Sigmoid colon (tissue), 7 donors: Measurements from ENCODE around the gene ADCY1. TPM values are rescaled to one million over a fixed set of nuclear protein-coding genes. Genes with fewer than 3 reads are reported as not detected.
A peak's percentile ranks its signal among the peaks of the same experiment; 100 is the strongest.

Experiments used
- DNase-seq: peaks from one replicate; pipeline ENCODE4 v3.0.0-alpha.2; 2019
- H3K27ac ChIP-seq, 4 donors: fragments of 200-600 bp; sonication (generic); one replicate each; pipeline ENCODE4 v1.5.1; 2016 to 2019; ENCODE audit warnings: mild to moderate bottlenecking in 1 of 4
- H3K27me3 ChIP-seq, 3 donors: fragments of 200-600 bp; sonication (generic); one replicate each; pipeline ENCODE4 v1.5.1; 2019; ENCODE audit warnings: mild to moderate bottlenecking in 1 of 3
- H3K36me3 ChIP-seq, 4 donors: fragments of 200-600 bp; sonication (generic); one replicate each; pipeline ENCODE4 v1.5.1; 2016 to 2019
- H3K4me1 ChIP-seq, 4 donors: fragments of 200-600 bp; sonication (generic); one replicate each; pipeline ENCODE4 v1.5.1; 2017 to 2019
- H3K4me3 ChIP-seq, 4 donors: fragments of 200-600 bp; sonication (generic); one replicate each; pipeline ENCODE4 v1.5.1; 2017 to 2019; ENCODE audit warnings: mild to moderate bottlenecking in 2 of 4, moderate library complexity in 1 of 4
- H3K9me3 ChIP-seq, 4 donors: fragments of 200-600 bp in 3 of 4; sonication (generic) in 3 of 4; one replicate each; pipeline versions ENCODE4 v1.5.1 to v1.6.1; 2013 to 2019
- EP300 ChIP-seq, 4 donors: sonication (generic); formaldehyde crosslinking; IDR thresholded peaks; one replicate each; pipeline ENCODE4 v1.6.1; 2017; ENCODE audit warnings: antibody characterized with exemption in 4 of 4
- POLR2A ChIP-seq, 2 donors: fragments of 450-650 bp; IDR thresholded peaks; one replicate each; pipeline ENCODE4 v1.6.1; 2016; ENCODE audit warnings: antibody characterized with exemption in 2 of 2, mild to moderate bottlenecking in 2 of 2, moderate library complexity in 2 of 2
- POLR2AphosphoS5 ChIP-seq, 4 donors: sonication (generic); formaldehyde crosslinking; IDR thresholded peaks; one replicate each; pipeline ENCODE4 v1.6.1; 2017; ENCODE audit warnings: antibody characterized with exemption in 4 of 4
- WGBS, 2 donors: extraction: QIAGEN DNeasy Blood & Tissue Kit; methylation state at CpG; one replicate each; pipeline ENCODE4 v1.1.7; 2013; 5-methylcytosine and 5-hydroxymethylcytosine counted together
- intact Hi-C: fragments of 100-400 bp; cut with DNase I; formaldehyde crosslinking; loops from one replicate; pipeline ENCODE4 v1.15.1; 2023
- polyA plus RNA-seq, 3 donors: library from polyadenylated mRNA; stranded (reverse); fragments of 200-250 nt; gene quantifications; one replicate each; pipeline ENCODE4 v1.2.3, GENCODE V29; 2013
- total RNA-seq, 4 donors: library from RNA; depleted of rRNA; stranded (reverse); fragments of >200 nt; gene quantifications; one replicate each; pipeline ENCODE4 v1.1.0, GENCODE V29; 2016
- TF ChIP-seq, protein P1 (sequence below), 4 experiments: fragments of 450-650 bp in 3 of 4; fragments of 200-600 bp in 1 of 4; IDR thresholded peaks; one replicate each; pipeline ENCODE4 v1.5.1; 2016 to 2019; ENCODE audit warnings: antibody characterized with exemption in 4 of 4, mild to moderate bottlenecking in 3 of 4, moderate library complexity in 2 of 4
- donor health status: healthy with polysubstance abuse.
- donor health status: Bipolar disorder and iron deficiency.
- donor health status: healthy.

ADCY1 gene
- total and polyA plus RNA-seq, 7 donors, result 0.23 to 0.71 (median 0.55) TPM

DNA sequence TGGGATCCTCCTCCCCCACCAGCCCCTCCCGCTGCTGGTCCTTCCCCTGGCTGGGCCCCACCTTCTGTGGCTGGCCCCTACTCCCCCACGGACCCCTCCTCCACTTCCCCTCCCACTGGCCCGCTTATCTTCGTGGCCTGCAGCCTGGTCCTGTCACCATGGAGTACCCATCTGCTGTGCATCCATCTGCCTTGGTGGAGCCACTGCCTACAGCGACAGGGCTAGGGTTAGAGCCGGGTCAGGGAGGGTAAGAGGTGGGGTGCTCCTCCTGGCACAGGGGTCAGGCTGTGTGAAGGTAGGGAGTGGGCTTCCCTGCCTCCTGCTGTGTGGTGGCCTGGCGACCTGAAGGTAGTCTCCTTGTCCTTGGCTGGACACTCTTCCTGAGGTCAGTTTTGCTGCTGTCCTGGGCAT is 5.2 kb downstream of the ADCY1 start:
- 53 to 68% methylated on average over 7 of the region's 7 CpGs for WGBS, 2 donors
- Histone ChIP-seq H3K27ac (no peak overlapping the region), H3K4me3 (no peak overlapping the region), H3K9me3 (no peaks in the 10 kb centered on the region), H3K27me3 (peaks cover 13 to 55% (median 41%) of the 10 kb centered on the region in 3 donors), H3K36me3 (no peaks in the 10 kb centered on the region), H3K4me1 (peaks cover 0 to 14% (median 12%) of the 10 kb centered on the region in 4 donors)
- TF ChIP-seq POLR2AphosphoS5 (IDR thresholded peaks at IDR 0.05), result no peak
- peak; percentile 58 for DNase-seq
- intact Hi-C loops, result no loop called here

DNA sequence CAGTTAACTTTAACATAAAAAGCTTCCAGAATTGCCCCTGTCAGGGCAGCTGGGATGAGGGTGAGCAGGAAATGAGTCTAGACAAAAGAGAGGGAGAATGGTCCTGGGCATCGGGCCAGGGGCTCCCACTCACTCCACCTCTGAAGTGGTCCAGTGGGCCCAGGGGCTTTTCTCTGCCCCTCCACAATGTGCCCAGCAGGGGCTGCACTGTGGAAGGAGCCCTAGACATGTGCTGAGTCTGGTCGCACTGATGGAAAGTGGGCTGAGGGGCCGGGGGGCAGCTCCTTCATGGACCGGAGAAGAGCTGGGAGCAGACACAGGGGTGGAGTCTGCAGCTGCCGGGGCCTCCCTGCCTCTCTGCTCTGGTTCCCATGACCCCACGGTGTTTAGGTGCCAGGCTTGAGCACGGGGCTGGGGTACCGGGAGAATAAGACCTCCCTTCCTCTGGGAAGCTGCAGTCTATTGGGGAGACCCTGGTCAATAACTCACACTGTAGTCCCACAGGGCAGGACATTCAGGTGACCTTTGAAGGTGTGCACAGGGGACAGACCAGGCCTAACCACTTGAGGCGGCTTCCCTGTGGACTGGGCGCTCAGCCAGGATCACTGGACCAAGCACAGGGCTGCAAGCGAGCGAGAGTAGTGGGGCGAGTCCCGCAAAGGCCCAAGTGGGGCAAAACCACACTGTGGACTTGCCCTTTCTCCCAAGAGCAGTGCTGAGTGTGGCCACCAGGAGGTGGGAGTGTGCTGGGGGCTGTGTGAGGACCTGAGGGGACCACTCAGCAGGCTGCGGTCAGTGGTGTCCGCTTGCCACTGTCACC is 6.1 kb downstream of the ADCY1 start:
- intact Hi-C loops, result no loop called here
- no peaks in the 10 kb centered on the region for H3K9me3 ChIP-seq
- 82 to 87% methylated on average over 16 of the region's 16 CpGs for WGBS, 2 donors
- no peaks in the 10 kb centered on the region for H3K36me3 ChIP-seq
- peak; percentile 54 for DNase-seq
- H3K4me1 ChIP-seq, result peaks cover 0 to 7% (median 5%) of the 10 kb centered on the region in 4 donors
- no peak overlapping the region for H3K27ac ChIP-seq
- H3K27me3 ChIP-seq, result peaks cover 9 to 47% (median 33%) of the 10 kb centered on the region in 3 donors
- TF ChIP-seq, protein P1, sequence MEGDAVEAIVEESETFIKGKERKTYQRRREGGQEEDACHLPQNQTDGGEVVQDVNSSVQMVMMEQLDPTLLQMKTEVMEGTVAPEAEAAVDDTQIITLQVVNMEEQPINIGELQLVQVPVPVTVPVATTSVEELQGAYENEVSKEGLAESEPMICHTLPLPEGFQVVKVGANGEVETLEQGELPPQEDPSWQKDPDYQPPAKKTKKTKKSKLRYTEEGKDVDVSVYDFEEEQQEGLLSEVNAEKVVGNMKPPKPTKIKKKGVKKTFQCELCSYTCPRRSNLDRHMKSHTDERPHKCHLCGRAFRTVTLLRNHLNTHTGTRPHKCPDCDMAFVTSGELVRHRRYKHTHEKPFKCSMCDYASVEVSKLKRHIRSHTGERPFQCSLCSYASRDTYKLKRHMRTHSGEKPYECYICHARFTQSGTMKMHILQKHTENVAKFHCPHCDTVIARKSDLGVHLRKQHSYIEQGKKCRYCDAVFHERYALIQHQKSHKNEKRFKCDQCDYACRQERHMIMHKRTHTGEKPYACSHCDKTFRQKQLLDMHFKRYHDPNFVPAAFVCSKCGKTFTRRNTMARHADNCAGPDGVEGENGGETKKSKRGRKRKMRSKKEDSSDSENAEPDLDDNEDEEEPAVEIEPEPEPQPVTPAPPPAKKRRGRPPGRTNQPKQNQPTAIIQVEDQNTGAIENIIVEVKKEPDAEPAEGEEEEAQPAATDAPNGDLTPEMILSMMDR (IDR thresholded peaks at IDR 0.05), result no peak
- TF ChIP-seq EP300 (IDR thresholded peaks at IDR 0.05) (no peak), POLR2AphosphoS5 (IDR thresholded peaks at IDR 0.05) (no peak), POLR2A (IDR thresholded peaks at IDR 0.05) (no peak)
- H3K4me3 ChIP-seq, result no peak overlapping the region

DNA sequence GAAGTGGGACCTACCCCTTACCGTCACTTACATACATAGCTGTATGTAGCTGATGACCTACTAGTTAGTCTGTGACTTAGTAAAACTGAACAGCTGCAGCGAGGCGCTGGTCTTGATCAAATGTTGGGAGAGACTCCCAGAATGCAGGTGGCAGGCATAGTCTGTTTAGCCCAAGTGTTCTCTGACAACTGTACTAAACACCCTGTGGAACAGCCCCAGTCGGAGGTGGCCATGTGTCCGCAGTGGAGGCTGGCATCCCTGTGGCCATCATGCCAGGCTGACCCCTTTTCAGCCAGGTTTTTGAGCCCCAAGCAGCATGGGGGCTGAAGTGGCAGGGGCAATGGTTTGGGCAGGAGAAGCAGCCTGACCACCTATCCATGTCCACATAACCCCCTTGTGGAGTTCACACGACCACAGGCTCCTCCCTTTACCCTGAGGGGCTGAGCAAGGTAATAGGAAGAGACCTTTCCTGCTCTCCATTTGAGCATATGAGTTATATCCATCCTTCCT is 7.2 kb downstream of the ADCY1 start:
- DNase-seq, result peak; percentile 22
- 71 to 85% methylated on average over 6 of the region's 6 CpGs for WGBS, 2 donors
- Histone ChIP-seq H3K27ac (no peak overlapping the region), H3K36me3 (no peaks in the 10 kb centered on the region), H3K27me3 (peaks cover 3 to 37% (median 22%) of the 10 kb centered on the region in 3 donors), H3K4me3 (no peak overlapping the region), H3K9me3 (no peaks in the 10 kb centered on the region), H3K4me1 (no peaks in the 10 kb centered on the region)
- no peak for TF ChIP-seq POLR2A (IDR thresholded peaks at IDR 0.05)
- TF ChIP-seq, protein P1 (IDR thresholded peaks at IDR 0.05), result no peak
- TF ChIP-seq EP300 (IDR thresholded peaks at IDR 0.05), result no peak
- no peak for TF ChIP-seq POLR2AphosphoS5 (IDR thresholded peaks at IDR 0.05)
- intact Hi-C loops, result no loop called here

DNA sequence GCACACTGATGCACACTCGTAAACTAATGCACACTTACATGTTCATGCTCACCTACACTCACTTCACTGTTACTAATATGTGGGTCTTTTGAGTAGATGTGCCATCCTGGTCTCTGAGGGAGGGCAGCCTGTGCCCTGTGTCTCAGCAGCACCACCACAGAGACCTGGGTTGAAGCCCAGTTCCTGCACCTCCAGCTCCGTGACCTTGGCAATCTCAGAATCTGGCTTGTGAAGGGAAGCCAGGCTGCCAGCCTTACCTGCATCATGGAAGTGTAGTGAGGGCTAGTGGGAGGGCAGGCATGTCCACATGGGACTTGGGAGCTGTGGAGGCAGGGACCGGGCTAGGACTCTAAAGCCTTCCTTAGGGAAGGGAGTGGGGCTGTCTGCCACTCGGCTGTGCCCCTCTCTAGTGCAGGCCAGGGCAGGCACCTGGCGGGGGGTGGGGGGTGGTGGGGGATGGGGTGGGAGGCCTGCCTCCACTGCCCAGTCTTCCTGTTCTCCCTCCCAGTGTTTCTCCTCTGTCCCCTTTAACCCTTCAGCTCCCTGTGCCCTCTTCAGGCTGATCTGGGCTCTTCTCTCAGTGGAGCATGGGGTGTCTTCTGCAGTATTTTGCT is 8.1 kb downstream of the ADCY1 start:
- TF ChIP-seq EP300 (IDR thresholded peaks at IDR 0.05) (no peak), POLR2AphosphoS5 (IDR thresholded peaks at IDR 0.05) (no peak), POLR2A (IDR thresholded peaks at IDR 0.05) (no peak)
- TF ChIP-seq, protein P1 (IDR thresholded peaks at IDR 0.05), result no peak
- intact Hi-C loops, result no loop called here
- H3K4me3 ChIP-seq, result no peak overlapping the region
- WGBS, 2 donors, result 70 to 79% methylated on average over 5 of the region's 5 CpGs
- no peaks in the 10 kb centered on the region for H3K9me3 ChIP-seq
- H3K27ac ChIP-seq, result no peak overlapping the region
- H3K4me1 ChIP-seq, result no peaks in the 10 kb centered on the region
- DNase-seq, result peak; percentile 37
- H3K36me3 ChIP-seq, result no peaks in the 10 kb centered on the region
- H3K27me3 ChIP-seq, result peaks cover 0 to 27% (median 15%) of the 10 kb centered on the region in 3 donors

DNA sequence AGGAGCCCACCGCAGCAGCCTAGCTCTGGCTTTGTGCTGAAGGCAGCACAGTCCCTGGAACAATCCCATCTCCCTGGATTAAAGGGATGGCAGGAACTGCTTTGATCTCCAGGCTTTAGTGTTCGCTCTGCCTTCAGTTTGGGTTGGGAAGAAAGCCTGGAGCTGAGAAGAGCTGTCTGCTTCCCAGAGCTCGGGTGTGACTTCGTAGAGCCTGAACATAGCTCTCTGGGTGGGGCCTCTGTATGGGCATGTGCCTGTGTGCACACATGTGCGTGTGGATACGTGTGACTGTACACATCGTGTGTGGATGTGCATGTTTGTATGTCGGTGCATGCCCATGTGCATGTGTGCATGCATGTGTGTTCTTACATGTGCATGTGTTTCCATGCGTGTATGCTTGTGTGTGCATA is 8.7 kb downstream of the ADCY1 start:
- no peaks in the 10 kb centered on the region for H3K36me3 ChIP-seq
- H3K9me3 ChIP-seq, result no peaks in the 10 kb centered on the region
- peaks cover 0 to 21% (median 13%) of the 10 kb centered on the region in 3 donors for H3K27me3 ChIP-seq
- no peaks in the 10 kb centered on the region for H3K4me1 ChIP-seq
- no peak overlapping the region for H3K27ac ChIP-seq
- 66 to 74% methylated on average over 9 of the region's 9 CpGs for WGBS, 2 donors
- TF ChIP-seq POLR2AphosphoS5 (IDR thresholded peaks at IDR 0.05) (no peak), EP300 (IDR thresholded peaks at IDR 0.05) (no peak), POLR2A (IDR thresholded peaks at IDR 0.05) (no peak)
- TF ChIP-seq, protein P1 (IDR thresholded peaks at IDR 0.05), result no peak
- peak; percentile 29 for DNase-seq
- intact Hi-C loops, result no loop called here
- H3K4me3 ChIP-seq, result no peak overlapping the region
